HG03469 (cell line): ENCODE data around the gene SPDYE4.

Experiments used
- ATAC-seq: cut with Tn5 transposase; IDR thresholded peaks from one replicate; pipeline ENCODE4 v1.9.1; 2021; ENCODE audit warnings: mild to moderate bottlenecking, moderate library complexity, moderate number of reproducible peaks; ENCODE audit not compliant: unreplicated experiment

The SPDYE4 gene

GRCh38 chr17:8713878-8714277 is 44.5 kb downstream of the SPDYE4 start:
- ATAC-seq: no peak

- no peak for ATAC-seq
Measured at GRCh38 chr17:8713315-8713714, 45.0 kb downstream of the SPDYE4 start.

- ATAC-seq: no peak
Measured at GRCh38 chr17:8712698-8713097, 45.6 kb downstream of the SPDYE4 start.

- no peak for ATAC-seq
Measured at GRCh38 chr17:8711291-8711690, 47.1 kb downstream of the SPDYE4 start.

- ATAC-seq: no peak
Measured at GRCh38 chr17:8710813-8711212, 47.5 kb downstream of the SPDYE4 start.

- ATAC-seq: no peak
Measured at GRCh38 chr17:8709006-8709405, 49.3 kb downstream of the SPDYE4 start.

- ATAC-seq: no peak
Measured at GRCh38 chr17:8708025-8708461, 50.3 kb downstream of the SPDYE4 start.

GRCh38 chr17:8707332-8708024 is 50.9 kb downstream of the SPDYE4 start:
- ATAC-seq: no peak

- no peak for ATAC-seq
Measured at GRCh38 chr17:8706431-8706830, 51.9 kb downstream of the SPDYE4 start.

GRCh38 chr17:8705427-8705826 is 52.9 kb downstream of the SPDYE4 start:
- no peak for ATAC-seq

- ATAC-seq: no peak
Measured at GRCh38 chr17:8703001-8703400, 55.3 kb downstream of the SPDYE4 start.

GRCh38 chr17:8701754-8702153 is 56.6 kb downstream of the SPDYE4 start:
- no peak for ATAC-seq

- ATAC-seq: no peak
Measured at GRCh38 chr17:8701221-8701620, 57.1 kb downstream of the SPDYE4 start.
